Measurements from ENCODE around the gene EFHB.

EFHB gene

DNA sequence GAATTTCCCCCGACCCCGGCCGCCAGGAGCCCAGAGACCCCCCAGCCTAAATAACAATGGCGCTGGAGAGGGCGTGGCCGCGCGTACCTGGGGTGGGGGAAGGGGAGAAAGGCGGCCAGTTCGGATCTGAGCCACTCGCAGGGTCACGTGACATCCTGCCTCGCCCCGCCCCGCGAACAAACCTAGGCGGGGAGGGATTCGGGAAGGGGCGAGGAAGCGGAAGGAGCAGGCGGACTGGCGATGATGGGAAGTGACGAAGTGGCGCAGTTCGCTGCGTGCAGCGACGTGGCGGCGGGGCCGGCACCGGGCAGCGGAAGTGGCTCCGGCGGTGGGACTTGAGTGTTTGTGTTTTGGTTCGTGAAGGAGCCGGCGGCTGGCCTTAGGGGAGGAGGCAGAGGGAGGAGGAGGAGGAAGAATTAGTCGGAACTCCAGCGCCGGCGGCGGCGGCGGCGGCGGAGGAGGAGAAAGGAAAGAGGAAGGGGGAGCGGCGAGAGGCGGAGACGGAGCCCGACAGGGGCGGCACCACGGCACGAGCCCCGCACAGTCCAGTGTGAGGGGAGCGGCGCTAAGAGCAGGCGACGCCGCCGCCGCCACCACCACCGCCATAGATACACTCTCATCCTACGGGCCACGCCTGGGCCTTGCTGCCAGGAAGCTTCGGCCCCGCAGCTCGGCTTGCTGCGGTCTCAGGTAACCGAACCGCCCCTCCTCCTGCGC, 13.0 kb upstream of the EFHB start, which contains the start of gene RAB5A:
RAB5A (plus strand) TSS at position 266 of the 717 bp plus-strand sequence. CDS start 3,802 bp downstream, outside the sequence.
- DNase-seq (ENCODE audit: low spot score): peak; percentile 97
- TF ChIP-seq, protein P1, sequence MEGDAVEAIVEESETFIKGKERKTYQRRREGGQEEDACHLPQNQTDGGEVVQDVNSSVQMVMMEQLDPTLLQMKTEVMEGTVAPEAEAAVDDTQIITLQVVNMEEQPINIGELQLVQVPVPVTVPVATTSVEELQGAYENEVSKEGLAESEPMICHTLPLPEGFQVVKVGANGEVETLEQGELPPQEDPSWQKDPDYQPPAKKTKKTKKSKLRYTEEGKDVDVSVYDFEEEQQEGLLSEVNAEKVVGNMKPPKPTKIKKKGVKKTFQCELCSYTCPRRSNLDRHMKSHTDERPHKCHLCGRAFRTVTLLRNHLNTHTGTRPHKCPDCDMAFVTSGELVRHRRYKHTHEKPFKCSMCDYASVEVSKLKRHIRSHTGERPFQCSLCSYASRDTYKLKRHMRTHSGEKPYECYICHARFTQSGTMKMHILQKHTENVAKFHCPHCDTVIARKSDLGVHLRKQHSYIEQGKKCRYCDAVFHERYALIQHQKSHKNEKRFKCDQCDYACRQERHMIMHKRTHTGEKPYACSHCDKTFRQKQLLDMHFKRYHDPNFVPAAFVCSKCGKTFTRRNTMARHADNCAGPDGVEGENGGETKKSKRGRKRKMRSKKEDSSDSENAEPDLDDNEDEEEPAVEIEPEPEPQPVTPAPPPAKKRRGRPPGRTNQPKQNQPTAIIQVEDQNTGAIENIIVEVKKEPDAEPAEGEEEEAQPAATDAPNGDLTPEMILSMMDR (IDR thresholded peaks at IDR 0.05; ENCODE audit: borderline replicate concordance, control extremely low read depth, extremely low read depth, insufficient read depth, missing control alignments): no peak
- in situ Hi-C loops (cut with MboI; ENCODE audit: low sequenced_read_pairs, unreplicated experiment): no loop called here

DNA sequence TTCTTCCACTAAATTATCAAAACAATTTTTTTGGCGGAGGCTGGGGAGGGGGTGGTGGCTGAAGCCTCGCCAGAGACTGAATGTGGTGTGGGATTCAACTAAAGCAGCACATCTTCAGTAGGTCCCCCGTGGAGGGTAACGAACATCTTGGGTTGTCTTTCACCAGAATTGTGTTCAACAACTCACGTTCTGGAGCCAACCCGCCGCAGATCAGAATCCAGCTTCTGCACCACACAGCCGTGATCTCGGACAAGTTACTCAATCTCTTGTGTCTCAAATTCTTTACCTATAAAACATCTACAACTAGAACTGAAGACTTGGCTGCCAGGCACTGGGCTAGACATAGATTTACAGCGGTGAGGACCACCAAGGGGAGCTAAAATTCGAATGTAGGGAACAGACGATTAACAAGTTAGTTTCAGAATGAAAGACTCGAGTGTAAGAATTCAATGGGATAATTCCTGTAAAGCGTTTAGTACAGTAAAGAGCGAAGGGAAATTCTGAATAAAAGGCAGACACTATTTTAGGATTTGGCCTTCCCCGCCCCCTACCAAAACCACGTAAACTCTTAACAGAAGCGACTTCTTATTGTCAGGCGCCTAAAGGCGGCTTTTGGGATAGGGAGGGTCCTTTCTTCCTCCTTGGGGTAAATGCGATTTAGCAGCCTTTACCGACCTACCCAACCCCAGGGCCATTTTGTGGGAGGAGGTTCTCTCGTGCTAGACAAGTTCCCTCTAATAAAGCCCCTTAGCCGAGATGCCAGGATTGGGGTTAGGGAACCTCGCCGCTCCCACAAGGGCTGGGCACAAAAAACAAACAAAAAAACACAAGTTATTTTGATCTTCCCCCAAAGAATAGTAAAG, 12.2 kb upstream of the EFHB start:
- no peak for DNase-seq (ENCODE audit: low spot score)
- in situ Hi-C loops (cut with MboI; ENCODE audit: low sequenced_read_pairs, unreplicated experiment): no loop called here
- TF ChIP-seq, protein P1 (IDR thresholded peaks at IDR 0.05; ENCODE audit: borderline replicate concordance, control extremely low read depth, extremely low read depth, insufficient read depth, missing control alignments): no peak

DNA sequence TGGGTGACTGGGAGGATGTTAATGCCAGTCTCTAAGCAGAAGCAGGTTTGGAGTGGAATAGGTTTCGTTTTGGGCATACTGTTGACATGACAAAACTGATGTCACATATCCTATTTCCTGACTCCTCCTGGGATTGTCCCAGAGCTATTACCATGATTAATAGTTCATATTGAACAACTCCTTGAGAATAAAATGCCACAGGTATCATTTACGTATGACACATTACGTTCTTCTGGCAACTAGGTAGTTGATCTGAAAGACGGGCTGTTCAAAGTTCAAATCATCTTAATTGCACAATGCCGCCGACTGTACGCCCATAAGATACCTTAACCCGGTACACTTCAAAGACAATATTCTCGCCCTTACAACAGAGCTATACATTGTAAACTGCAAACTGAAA, 11.5 kb upstream of the EFHB start:
- TF ChIP-seq, protein P1 (IDR thresholded peaks at IDR 0.05; ENCODE audit: borderline replicate concordance, control extremely low read depth, extremely low read depth, insufficient read depth, missing control alignments): no peak
- in situ Hi-C loops (cut with MboI; ENCODE audit: low sequenced_read_pairs, unreplicated experiment): no loop called here
- no peak for DNase-seq (ENCODE audit: low spot score)

DNA sequence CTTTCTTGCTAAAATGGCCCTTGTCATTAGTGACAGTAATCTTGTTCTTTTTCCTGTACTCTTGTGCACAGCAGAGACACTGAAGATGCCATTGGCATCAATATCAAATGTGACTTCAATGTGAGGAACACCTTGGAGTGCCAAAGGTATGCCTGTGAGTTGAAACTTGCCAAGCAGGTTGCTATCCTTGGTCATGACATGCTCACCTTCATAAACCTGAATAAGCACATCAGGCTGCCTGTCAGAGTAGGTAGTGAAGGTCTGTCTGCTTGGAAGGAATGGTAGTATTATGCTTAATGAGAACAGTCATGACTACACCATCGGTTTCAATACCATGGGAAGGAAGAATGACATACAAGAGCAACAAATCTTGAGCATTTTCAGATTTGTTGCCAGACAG, 6.6 kb upstream of the EFHB start:
- in situ Hi-C loops (cut with MboI; ENCODE audit: low sequenced_read_pairs, unreplicated experiment): no loop called here
- DNase-seq (ENCODE audit: low spot score): no peak
- TF ChIP-seq, protein P1 (IDR thresholded peaks at IDR 0.05; ENCODE audit: borderline replicate concordance, control extremely low read depth, extremely low read depth, insufficient read depth, missing control alignments): no peak

DNA sequence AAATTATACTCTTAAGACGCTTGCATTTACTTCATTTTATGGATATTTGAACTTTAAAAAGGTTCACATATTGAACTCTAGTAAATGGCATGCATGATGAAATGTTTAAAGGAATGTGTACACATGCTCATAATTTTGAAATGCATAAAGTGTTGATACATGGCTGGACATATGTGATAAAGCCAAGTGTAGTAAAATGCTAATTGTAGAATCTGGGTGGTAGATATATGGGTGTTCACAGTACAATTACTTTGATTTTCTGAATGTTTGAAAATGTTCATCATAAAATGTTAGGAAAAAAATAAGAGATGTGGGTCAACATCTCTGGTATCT, 4.2 kb upstream of the EFHB start:
- in situ Hi-C loops (cut with MboI; ENCODE audit: low sequenced_read_pairs, unreplicated experiment): no loop called here
- no peak for DNase-seq (ENCODE audit: low spot score)
- TF ChIP-seq, protein P1 (IDR thresholded peaks at IDR 0.05; ENCODE audit: borderline replicate concordance, control extremely low read depth, extremely low read depth, insufficient read depth, missing control alignments): no peak

- in situ Hi-C loops (cut with MboI; ENCODE audit: low sequenced_read_pairs, unreplicated experiment): no loop called here
- DNase-seq (ENCODE audit: low spot score): no peak
- TF ChIP-seq, protein P1 (IDR thresholded peaks at IDR 0.05; ENCODE audit: borderline replicate concordance, control extremely low read depth, extremely low read depth, insufficient read depth, missing control alignments): no peak
Observed at GRCh38 chr3:19937459-19938294, 3.7 kb upstream of the EFHB start.

Measured in GM13976 (cell line).